DOHH2 (cell line): Measurements from ENCODE around the gene PSENEN.

Experiments
- H3F3A ChIP-seq: fragments of 200-600 bp; sonication (generic), shearing (Covaris generic); 2 replicates; pipeline ENCODE4 v1.6.0; 2016; ENCODE audit warnings: antibody characterized with exemption, mild to moderate bottlenecking; ENCODE audit not compliant: control insufficient read depth, insufficient read depth
- H3K27ac ChIP-seq: fragments of 200-600 bp; sonication (generic); 2 replicates; pipeline ENCODE4 v1.5.1; 2014; ENCODE audit warnings: low read depth, mild to moderate bottlenecking, low read length, moderate library complexity
- H3K27me3 ChIP-seq: fragments of 200-600 bp; sonication (generic); 2 replicates; pipeline ENCODE4 v1.6.1; 2014; ENCODE audit warnings: mild to moderate bottlenecking, low read length, mixed read lengths; ENCODE audit not compliant: control insufficient read depth
- H3K36me3 ChIP-seq: fragments of 200-600 bp; sonication (generic); 2 replicates; pipeline ENCODE4 v1.6.1; 2014; ENCODE audit warnings: mild to moderate bottlenecking, low read length, moderate library complexity, mixed read lengths; ENCODE audit not compliant: control insufficient read depth
- H3K4me1 ChIP-seq: fragments of 200-600 bp; sonication (generic); 2 replicates; pipeline ENCODE4 v1.6.1; 2014; ENCODE audit warnings: mild to moderate bottlenecking, low read length, mixed read lengths; ENCODE audit not compliant: control insufficient read depth
- H3K4me2 ChIP-seq: fragments of 200-600 bp; sonication (generic); 2 replicates; pipeline ENCODE4 v1.6.0; 2014; ENCODE audit warnings: mild to moderate bottlenecking, low read length, moderate library complexity
- H3K4me3 ChIP-seq: fragments of 200-600 bp; sonication (generic); 2 replicates; pipeline ENCODE4 v1.5.1; 2014; ENCODE audit warnings: mild to moderate bottlenecking, low read length, mixed read lengths
- H3K79me2 ChIP-seq: fragments of 200-600 bp; sonication (generic); 2 replicates; pipeline ENCODE4 v1.6.1; 2014; ENCODE audit warnings: mild to moderate bottlenecking, low read length, mixed read lengths; ENCODE audit not compliant: control insufficient read depth
- H3K9me2 ChIP-seq: fragments of 200-600 bp; sonication (generic); replicated peaks from 2 replicates; pipeline ENCODE4 v1.6.1; 2014; ENCODE audit warnings: mild to moderate bottlenecking, low read length, mixed read lengths; ENCODE audit not compliant: control insufficient read depth
- H3K9me3 ChIP-seq: fragments of 200-600 bp; sonication (generic); 2 replicates; pipeline ENCODE4 v1.6.1; 2014; ENCODE audit warnings: antibody characterized with exemption, low read length, mixed read lengths; ENCODE audit not compliant: control insufficient read depth, insufficient read depth
- H4K20me1 ChIP-seq: fragments of 200-600 bp; sonication (generic); 2 replicates; pipeline ENCODE4 v1.6.0; 2014; ENCODE audit warnings: low read depth, mild to moderate bottlenecking, antibody characterized with exemption, low read length, moderate library complexity; ENCODE audit not compliant: control insufficient read depth, insufficient read depth
- EZH2phosphoT487 ChIP-seq: fragments of 200-600 bp; sonication (generic); IDR thresholded peaks from 2 replicates; pipeline ENCODE4 v1.6.1; 2017; ENCODE audit warnings: borderline replicate concordance, mild to moderate bottlenecking, antibody characterized with exemption, low read length, moderate library complexity, mixed read lengths
- TF ChIP-seq, protein P1 (sequence below): fragments of 200-600 bp; sonication (generic); IDR thresholded peaks from one replicate; pipeline ENCODE4 v1.5.1; 2014; ENCODE audit warnings: antibody characterized with exemption, mild to moderate bottlenecking, low read depth, low read length; ENCODE audit not compliant: poor library complexity, severe bottlenecking

PSENEN gene

DNA sequence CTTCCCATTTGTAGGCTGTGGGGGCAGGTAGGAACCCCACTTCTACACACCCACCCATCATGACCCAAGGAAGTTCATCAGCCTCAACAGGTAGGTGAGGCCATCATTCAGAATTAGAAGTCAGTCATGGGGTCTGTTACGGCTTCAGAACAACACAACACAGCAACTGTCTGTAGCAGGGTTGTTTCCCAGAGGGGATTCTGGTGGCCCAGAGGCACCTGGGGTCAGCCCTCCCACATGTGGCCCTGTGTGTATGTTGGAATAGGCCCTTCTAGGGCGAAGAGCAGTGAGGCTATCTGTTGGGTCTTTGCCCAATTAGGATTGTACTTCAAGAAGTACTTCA, 6.6 kb upstream of the PSENEN start:
- H3F3A ChIP-seq: peaks cover 16% of the 10 kb centered on the region
- no peaks in the 10 kb centered on the region for H3K9me3 ChIP-seq
- H3K79me2 ChIP-seq: no peaks in the 10 kb centered on the region
- no peaks in the 10 kb centered on the region for H3K9me2 ChIP-seq
- H3K4me2 ChIP-seq: no peak overlapping the region
- no peaks in the 10 kb centered on the region for H4K20me1 ChIP-seq
- H3K4me3 ChIP-seq: no peak overlapping the region
- peaks cover 49% of the 10 kb centered on the region for H3K36me3 ChIP-seq
- no peaks in the 10 kb centered on the region for H3K27me3 ChIP-seq
- H3K4me1 ChIP-seq: peaks cover 41% of the 10 kb centered on the region
- no peak overlapping the region for H3K27ac ChIP-seq
- TF ChIP-seq, protein P1, sequence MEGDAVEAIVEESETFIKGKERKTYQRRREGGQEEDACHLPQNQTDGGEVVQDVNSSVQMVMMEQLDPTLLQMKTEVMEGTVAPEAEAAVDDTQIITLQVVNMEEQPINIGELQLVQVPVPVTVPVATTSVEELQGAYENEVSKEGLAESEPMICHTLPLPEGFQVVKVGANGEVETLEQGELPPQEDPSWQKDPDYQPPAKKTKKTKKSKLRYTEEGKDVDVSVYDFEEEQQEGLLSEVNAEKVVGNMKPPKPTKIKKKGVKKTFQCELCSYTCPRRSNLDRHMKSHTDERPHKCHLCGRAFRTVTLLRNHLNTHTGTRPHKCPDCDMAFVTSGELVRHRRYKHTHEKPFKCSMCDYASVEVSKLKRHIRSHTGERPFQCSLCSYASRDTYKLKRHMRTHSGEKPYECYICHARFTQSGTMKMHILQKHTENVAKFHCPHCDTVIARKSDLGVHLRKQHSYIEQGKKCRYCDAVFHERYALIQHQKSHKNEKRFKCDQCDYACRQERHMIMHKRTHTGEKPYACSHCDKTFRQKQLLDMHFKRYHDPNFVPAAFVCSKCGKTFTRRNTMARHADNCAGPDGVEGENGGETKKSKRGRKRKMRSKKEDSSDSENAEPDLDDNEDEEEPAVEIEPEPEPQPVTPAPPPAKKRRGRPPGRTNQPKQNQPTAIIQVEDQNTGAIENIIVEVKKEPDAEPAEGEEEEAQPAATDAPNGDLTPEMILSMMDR: no peak
- no peak for TF ChIP-seq EZH2phosphoT487

DNA sequence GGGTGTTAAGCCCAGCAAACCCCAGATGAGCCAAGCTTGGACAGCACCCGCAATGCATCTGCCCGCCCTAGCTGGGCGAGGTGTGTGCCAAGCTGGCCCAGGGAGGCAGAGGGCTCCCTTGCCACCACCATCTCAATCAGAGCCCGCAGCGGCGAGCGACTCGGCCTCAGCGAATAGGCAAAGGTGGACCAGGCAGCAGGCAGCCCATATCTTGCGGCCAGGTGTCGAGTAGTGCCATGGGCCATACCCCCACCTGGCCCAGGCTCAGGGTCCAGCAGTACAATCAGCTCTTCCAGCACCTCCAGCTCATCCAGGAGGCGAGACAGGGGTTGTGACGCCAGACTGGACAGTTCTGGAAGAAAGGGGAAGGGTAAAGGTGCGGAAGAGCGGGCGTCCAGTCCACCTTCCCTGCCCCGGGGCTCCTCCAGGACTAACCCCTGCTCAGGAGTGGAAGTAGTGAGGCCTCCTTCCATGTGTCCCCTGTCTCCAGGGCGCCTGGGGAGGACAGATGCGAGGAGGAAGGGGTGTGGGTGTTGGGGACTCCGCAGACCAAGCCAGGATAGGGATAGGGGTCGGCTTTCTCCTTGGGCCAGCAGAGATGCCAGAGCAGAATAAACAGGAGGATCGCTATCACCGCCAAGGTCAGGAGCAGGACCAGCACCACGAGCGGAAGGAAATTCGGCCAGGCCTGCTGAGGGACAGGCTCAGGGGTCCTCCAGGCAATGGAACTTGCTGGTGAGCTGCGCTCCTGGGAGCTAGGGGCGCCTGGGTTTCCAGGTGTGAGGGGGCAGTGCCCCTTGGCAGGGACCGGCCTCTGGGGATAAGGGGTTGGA, 6.0 kb upstream of the PSENEN start:
- H3K36me3 ChIP-seq: peaks cover 45% of the 10 kb centered on the region
- TF ChIP-seq, protein P1: no peak
- no peak for TF ChIP-seq EZH2phosphoT487
- no peaks in the 10 kb centered on the region for H4K20me1 ChIP-seq
- H3K27me3 ChIP-seq: no peaks in the 10 kb centered on the region
- H3F3A ChIP-seq: peaks cover 16% of the 10 kb centered on the region
- no peaks in the 10 kb centered on the region for H3K9me2 ChIP-seq
- H3K27ac ChIP-seq: 0 out of 2 replicates have a peak overlapping the region, but pooled peaks have one; percentile 29
- H3K4me1 ChIP-seq: peaks cover 48% of the 10 kb centered on the region
- no peaks in the 10 kb centered on the region for H3K79me2 ChIP-seq
- peak overlapping the region; percentile 87 for H3K4me3 ChIP-seq
- peaks cover 5% of the 10 kb centered on the region; the same call in 1 of the 2 replicates for H3K9me3 ChIP-seq
- H3K4me2 ChIP-seq: peak overlapping the region; percentile 95

DNA sequence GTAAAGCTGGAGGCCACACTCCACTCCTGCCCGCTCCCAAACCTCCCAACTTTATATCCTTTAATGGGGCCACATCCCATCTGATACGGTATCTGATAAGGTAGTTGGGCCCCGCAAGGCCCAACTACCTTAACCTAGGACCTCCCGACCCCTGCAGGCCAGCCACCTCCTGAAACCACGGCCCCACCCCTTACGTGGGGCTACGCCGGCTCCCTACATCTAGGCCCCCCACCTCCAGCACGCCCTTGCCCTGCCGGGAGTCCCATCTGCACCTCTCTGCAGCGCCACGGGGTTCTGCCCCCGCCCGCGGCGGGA, 5.4 kb upstream of the PSENEN start:
- Histone ChIP-seq H3K9me2 (no peaks in the 10 kb centered on the region), H3K27me3 (no peaks in the 10 kb centered on the region), H3K4me3 (peak overlapping the region; percentile 87), H3F3A (peaks cover 16% of the 10 kb centered on the region), H3K36me3 (peaks cover 41% of the 10 kb centered on the region), H3K4me1 (peaks cover 50% of the 10 kb centered on the region), H3K4me2 (peak overlapping the region; percentile 95), H3K9me3 (peaks cover 5% of the 10 kb centered on the region; the same call in 1 of the 2 replicates), H3K27ac (0 out of 2 replicates have a peak overlapping the region, but pooled peaks have one; percentile 29), H4K20me1 (no peaks in the 10 kb centered on the region), H3K79me2 (no peaks in the 10 kb centered on the region)
- TF ChIP-seq, protein P1: peak; percentile 10
- no peak for TF ChIP-seq EZH2phosphoT487
